Stimulated activated CD8-positive, alpha-beta memory T cell treated with anti-CD3 and anti-CD28 coated beads, Interleukin-4, amount 100 ng/mL, for 48 hours (primary cell): Measurements from ENCODE around the gene CAB39.
A peak's percentile ranks its signal among the peaks of the same experiment; 100 is the strongest.
"Not testable (repeated sequence)": the region's sequence is repeated elsewhere in the genome, so short reads cannot be mapped to it uniquely, and the experiment has no call there.

Source experiments
- DNase-seq: peaks from one replicate; pipeline ENCODE4 v3.0.0-alpha.2; 2020

Gene CAB39

DNA sequence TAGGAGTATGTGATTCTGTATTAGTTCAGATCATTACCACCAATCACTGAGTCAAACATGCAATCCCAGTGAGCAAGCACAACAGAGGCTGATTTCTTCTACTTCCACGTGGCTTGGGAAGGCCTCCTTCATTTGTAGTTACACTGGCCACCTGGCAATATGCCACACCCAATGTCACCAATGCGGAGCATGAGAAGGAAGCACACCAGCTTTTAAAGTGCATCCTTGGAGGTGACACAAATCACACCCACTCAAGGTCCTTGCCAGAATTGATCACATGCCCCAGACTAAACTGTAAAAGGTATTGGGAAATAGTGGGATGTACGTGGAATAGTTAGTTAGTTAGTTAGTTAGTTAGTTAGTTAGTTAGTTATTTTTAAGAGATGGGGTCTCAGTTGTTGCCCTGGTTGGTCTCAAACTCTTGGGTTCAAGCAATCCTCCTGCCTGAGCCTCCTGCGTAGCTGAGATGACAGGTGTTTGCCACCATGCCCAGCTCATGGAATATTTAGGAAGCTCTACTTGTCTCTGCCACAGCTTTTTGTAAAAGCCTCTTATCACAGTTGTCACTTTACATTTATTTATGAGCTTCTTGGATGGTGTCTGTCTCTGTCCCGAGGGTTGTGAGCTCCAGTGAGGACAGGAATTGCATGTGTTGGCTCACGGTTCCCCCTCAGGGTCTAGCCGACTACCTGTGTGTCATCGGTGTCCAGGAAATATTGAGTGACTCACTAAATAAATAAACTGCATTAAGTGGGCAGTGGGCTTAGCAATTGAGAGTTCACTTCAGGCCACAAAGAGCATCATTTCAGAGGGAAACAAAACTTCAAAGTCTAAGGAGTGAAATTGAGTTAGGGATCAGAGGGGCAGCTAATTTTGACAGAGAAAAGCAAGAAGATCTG is 28.1 kb upstream of the CAB39 start:
- DNase-seq = no peak

DNA sequence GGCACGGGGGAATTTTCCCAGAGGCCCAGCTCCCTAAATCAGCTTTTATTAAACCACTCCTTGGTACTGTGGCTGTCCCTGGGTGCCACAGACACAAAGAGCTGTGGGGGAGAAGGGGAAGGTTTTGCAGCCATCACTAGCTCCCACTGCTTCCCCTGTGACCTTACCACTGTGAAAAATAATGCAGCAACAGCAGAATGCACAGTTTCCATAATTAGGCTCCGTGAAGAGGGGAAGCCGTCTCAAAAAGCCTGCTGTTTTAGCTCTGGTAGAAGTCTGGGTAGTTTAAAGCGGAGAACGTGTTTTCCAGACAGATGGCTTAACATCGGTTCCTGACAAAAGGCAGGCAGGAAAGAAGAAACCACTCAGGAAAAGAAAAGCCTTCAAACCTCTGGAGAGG is 27.5 kb upstream of the CAB39 start:
- no peak for DNase-seq

DNA sequence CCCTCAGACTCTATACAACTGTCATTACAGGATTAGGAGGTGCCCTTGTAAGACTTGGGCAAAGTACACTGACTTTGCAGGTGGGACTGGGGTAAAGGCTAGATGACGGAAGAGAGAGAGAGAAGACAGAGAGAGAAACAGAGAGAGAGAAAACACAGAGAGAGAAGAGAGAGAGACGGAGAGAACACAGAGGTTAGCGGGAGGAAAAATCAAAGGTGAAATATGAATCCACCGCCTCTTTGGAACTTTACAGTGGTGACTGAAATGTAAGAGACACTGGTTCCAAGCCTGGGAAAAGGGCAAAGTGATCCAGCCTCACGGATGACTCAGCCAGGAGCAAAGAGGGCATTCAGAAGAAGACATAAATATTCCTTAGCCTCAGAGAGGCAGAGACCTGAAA is 25.1 kb upstream of the CAB39 start:
- no peak for DNase-seq

GRCh38 chr2:230688490-230688889 is 24.2 kb upstream of the CAB39 start:
- no peak for DNase-seq

- DNase-seq = no peak
These were observed 22.2 kb upstream of the CAB39 start for GRCh38 chr2:230690439-230690838.

GRCh38 chr2:230691005-230691647 is 21.5 kb upstream of the CAB39 start:
- DNase-seq = no peak

GRCh38 chr2:230692760-230693159 is 19.9 kb upstream of the CAB39 start:
- DNase-seq = no peak

DNA sequence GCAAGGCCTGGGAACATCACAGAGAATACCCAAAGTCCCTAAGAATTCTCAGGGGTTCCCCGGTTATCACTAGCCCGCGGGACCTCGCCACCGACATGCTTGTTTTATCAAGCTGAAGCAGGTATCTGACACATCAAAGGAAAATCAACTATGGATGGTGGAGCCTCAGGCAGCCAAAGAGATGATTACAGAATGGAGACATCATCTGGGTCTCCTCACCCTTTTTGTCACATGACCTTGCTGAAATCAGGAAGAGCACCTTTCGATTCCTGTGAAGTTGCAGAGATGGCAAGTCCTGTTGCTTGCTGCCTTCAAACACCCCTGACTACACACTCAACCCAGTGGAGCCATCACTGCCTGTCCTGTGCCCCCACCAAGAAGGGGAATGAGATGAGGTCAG is 19.2 kb upstream of the CAB39 start:
- DNase-seq = peak; percentile 17

- DNase-seq = peak; percentile 25
These were observed 18.4 kb upstream of the CAB39 start for GRCh38 chr2:230694241-230694640.

GRCh38 chr2:230695551-230695950 is 17.1 kb upstream of the CAB39 start:
- DNase-seq = peak; percentile 13

GRCh38 chr2:230696670-230697069 is 16.0 kb upstream of the CAB39 start:
- no peak for DNase-seq

DNA sequence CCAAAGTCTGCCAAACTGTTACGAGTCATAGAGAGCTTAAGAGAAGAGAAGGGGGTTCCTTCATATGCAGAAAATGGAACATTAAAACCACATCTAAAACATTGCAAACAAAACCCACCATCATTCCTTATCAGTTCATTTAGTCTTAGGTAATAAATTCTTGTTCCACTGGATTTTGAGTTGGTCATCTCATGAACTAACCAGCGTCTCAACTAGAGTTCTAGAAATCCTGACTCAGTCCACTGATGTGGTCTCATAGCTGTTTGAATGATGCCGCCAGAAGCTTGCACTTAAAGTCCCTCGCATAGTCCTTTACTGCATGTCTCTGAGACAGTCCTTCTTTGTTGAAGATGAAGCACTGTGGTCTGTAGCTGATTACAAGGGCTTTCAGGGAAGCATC is 15.0 kb upstream of the CAB39 start:
- DNase-seq = no peak

- DNase-seq = not testable (repeated sequence)
These were observed 13.9 kb upstream of the CAB39 start for GRCh38 chr2:230698753-230699152.

- DNase-seq = no peak
These were observed 12.2 kb upstream of the CAB39 start for GRCh38 chr2:230700447-230700846.

DNA sequence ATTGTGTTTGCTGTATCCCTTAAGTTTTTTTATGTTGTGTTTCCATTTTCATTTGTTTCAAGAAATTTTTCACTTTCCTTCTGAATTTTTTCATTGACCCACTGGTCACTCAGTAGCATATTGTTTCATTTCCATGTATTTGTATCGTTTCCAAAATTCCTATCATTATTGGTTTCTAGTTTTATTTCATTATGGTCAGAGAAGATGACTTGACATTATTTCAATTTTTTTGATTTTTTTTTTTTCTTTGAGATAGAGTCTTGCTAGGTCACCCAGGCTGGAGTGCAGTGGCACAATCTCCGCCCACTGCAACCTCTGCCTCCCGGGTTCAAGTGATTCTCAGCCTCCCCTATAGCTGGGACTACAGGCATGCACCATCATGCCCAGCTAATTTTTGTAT is 11.3 kb upstream of the CAB39 start:
- DNase-seq = no peak

- DNase-seq = not testable (repeated sequence)
These were observed 10.2 kb upstream of the CAB39 start for GRCh38 chr2:230702457-230702856.

DNA sequence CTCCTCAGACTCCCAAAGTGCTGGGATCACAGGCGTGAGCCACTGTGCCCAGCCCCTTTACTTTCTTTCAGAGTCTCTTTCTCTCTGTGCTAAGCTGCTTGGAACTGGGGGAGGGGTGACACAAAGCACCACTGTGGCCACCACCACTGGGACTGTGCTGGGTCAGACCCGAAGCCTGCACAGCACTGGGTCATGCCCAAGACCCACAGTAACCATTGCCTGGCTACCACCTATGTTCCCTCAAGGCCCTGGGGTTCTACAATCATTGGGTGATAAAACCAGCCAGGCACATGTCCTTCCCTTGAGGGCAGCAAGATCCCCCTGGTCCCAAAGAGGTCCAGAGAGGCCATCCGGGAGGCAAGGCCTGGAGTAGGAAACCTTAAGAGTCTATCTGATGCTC is 9.1 kb upstream of the CAB39 start:
- no peak for DNase-seq

DNA sequence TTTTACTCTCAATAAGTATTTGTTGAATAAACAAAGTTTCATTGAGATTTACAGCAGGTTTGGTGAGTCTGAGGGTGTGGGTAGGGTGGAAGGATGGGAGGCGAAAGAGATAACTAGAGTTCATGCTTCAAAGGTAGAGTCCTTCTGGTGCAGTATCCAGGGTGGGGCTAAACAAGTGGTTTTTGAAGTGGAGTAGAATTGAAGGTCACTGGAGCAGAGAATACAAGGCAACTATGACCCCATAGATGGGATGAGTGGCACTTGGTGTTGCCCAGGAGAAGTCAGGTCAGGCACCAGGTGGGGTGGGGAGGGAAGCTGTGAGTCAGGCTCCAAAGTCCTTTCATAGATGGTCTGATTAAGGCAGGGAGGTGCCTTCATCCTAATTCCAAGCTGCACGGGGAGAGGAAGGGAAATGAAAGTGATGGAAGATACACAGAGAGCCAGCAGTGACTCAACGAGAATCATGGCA is 6.6 kb upstream of the CAB39 start:
- no peak for DNase-seq

DNA sequence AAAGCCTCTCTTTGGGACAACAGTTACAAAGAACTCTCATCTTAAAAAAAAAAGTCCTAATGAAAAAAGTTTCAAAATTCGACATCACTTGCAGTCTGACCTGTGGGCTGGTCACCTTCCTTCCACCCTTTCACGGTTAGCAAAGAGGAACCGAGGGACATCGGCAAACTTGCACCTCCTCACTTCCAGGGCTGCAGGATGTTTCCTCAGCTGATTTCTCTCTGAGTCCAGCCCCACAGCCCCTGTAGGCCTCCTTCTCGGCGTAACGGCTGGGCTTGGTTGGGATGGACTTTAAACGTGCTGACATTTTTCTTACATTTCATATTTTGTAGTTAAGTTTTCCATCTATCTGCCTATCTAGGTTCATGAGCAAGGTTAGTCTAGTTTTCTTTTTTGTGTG is 5.7 kb upstream of the CAB39 start:
- no peak for DNase-seq

DNA sequence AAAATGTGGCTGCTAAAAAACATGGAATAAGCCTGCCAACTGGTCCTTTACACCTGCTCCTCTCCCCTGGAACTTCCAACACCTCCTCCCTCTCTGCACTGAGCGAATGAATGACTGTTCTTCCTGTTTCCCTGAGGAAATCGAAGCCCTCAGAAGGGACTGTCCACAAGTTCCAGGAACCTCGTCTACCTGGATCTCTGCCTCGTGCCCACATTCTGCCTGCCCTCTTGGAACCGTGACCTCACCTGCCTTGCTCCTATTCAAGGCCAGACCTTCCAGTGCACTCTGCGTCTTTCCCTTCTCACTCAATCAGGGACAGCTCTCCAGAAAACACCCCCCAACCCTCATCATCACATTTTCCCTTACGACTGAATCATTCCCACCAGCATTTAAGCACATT is 4.4 kb upstream of the CAB39 start:
- no peak for DNase-seq

DNA sequence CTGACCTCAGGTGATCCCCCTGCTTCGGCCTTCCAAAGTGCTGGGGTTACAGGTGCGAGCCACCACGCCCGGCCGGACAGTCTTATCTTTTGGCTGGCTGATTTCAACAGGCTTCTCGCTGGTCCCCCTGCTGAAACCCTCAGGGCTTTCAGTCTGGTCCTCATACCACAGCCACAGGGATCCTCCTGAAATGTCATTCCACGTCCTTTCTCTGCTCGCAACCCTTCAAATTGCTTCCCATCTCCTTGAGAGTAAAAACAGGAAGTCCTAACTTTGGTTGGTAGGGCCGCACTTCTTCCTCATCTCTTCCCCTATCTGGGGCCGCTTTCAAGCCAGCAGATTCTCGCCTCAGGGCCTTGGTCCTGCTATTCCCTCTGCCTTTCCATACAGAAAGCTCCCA is 1.4 kb upstream of the CAB39 start:
- no peak for DNase-seq

DNA sequence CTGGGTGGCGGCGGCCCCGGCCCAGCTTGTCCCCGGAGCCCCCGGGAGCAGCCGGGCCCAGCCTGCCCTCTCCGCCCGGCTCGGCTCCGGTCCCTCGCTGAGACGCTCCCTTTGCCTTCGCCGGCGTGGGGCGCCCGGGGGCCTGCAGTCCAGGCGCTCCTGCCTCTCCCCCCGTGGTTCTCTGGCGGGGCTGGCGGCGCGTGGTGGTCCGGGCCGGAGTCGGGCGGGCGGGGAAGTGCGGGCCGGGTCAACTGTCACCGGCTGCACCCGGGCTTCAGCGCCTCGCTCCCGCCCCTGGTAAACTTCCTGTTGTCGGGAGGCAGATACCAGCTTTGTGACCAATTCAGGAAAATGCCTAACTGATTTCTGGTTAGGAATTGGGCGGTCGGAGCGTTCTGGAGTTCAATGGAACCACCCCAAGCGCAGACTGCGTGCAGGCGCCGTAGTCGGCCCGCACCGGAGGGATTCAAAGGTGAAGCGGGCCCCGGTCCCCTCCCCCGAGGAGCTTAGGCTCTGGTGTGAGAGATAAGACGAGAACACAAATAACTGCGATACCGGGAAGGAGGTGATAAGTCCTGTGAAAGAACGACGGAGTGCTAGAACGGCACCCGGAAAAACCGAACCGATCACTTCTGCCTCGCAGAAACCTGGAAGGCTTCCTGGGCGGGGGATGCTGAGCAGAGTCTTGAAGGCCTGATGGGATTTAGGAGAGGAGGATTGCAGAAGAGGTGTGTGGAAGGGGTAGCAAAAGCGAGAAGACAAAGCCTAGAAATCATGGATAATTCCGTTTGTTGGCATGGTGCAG is 891 bp downstream of the CAB39 start:
- peak; percentile 64 for DNase-seq

DNA sequence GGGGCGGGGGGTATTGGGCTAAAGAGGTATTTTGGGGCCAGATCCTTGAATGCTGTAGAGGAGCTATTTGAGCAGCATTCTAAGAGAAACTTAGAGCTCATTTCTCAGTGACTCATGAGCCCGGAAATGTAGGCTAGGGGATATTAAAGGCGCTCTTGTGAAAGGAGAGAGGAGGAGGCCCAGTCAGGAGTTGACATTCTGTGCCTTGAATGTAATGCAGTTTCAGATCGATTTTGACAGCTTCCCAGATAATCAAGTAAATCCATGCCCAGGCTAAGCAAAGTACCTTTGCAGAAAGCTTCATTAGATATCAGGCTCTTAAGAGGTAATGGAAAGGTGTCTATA is 1.5 kb downstream of the CAB39 start:
- DNase-seq = no peak

DNA sequence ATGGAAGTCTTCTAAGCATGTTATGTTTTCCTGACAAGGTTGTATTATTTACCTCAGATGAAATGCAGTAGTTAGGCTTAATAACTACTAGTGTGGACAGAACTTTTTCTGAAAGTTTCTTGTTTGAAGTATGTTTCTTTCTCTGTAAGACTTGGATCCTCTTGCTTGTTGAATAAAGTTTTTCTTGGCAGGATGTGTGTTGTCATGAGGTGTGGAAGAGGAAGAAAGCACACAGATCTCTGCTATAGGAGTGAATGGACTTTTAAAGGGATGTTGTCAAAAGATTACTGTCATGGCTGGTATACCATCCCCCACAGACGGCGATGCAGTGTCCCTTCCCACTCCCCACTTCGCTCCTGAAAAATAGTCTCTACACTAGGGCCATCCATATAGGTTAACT is 2.6 kb downstream of the CAB39 start:
- DNase-seq = no peak
